Bone marrow (tissue), 2 donors: ENCODE data around the gene MARS1.

Experiments used
- DNase-seq, 2 donors: peaks; one replicate each; lab custom pipeline; 2025; lab: John Stamatoyannopoulos, UW

Gene MARS1

GRCh38 chr12:57458665-57459054 is 29.2 kb upstream of the MARS1 start:
- no peak for DNase-seq

GRCh38 chr12:57459055-57459749 is 28.7 kb upstream of the MARS1 start:
- peak; percentile 75 to 98 for DNase-seq

- no peak for DNase-seq
Measured at GRCh38 chr12:57459750-57460467, 28.0 kb upstream of the MARS1 start, which contains the start of gene GLI1. GLI1 (plus strand) TSS chr12:57459785; CDS start chr12:57463692, 3,907 bp downstream.

DNA sequence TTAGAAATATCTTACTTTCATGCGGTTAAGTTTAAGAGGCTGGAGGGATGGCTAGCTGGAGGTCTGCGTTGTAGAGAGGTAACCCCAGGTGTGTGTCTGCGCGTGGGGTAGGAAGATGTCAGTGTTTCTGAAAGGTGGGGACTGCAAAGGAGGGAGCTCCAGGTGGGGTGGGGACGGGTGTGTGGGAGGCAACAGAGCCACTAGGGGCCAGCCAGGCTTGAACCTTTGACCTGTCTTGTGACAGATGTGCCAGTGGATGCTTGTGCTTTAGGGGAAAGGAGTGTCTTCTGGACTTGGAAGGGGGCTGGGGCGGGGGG is 27.4 kb upstream of the MARS1 start:
- no peak for DNase-seq

GRCh38 chr12:57460841-57461275 is 27.0 kb upstream of the MARS1 start:
- DNase-seq, result no peak

GRCh38 chr12:57461276-57461916 is 26.5 kb upstream of the MARS1 start:
- DNase-seq, result no peak

DNA sequence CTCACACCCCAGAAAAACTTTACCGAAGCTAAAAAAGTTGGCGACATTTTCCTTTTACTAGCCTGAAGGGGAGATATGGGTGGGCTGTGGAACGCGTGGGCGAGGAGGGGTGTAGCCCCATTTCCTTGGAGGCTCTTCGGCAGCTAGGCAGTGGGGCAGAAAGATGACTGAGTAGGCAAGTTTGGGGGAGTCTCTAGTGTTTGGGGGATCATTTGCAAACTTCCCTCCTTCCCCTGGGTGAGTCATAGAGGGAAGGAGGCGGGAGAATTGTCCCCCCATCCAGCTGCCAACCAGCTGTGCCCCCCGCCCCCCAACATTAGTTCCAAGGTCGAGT is 26.0 kb upstream of the MARS1 start:
- peak in 1 of 2 donors; percentile 43 for DNase-seq

- peak; percentile 55 to 79 for DNase-seq
Measured at GRCh38 chr12:57462251-57462911, 25.5 kb upstream of the MARS1 start.

DNA sequence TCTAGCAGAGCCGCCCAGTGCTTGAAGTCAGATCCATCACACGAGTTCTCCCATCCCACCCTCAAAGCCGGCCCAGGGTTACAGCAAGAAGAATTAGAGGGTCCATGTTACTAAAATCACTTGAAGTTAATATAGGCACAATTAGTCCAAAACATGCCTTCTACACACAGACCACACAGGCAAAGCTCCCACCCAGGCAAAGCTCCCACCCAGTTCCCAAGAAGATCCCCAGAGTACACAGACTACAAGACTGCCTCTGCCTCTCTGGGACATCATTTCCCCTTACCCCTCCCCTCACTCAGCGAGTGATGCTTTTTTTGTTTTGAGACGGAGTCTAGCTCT is 25.0 kb upstream of the MARS1 start:
- no peak for DNase-seq

DNA sequence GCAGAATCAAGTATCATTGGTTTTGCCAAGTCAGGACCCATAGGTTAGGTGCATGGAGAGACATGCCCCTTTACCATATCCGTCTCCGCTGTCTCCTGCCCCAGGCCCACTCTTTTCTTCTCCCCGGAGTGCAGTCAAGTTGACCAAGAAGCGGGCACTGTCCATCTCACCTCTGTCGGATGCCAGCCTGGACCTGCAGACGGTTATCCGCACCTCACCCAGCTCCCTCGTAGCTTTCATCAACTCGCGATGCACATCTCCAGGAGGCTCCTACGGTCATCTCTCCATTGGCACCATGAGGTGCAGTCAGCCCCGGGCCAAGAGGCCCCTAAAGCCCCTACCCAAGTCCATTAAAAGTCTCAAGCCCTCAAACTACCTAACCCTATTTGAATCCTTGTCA is 23.3 kb upstream of the MARS1 start:
- DNase-seq, result no peak

DNA sequence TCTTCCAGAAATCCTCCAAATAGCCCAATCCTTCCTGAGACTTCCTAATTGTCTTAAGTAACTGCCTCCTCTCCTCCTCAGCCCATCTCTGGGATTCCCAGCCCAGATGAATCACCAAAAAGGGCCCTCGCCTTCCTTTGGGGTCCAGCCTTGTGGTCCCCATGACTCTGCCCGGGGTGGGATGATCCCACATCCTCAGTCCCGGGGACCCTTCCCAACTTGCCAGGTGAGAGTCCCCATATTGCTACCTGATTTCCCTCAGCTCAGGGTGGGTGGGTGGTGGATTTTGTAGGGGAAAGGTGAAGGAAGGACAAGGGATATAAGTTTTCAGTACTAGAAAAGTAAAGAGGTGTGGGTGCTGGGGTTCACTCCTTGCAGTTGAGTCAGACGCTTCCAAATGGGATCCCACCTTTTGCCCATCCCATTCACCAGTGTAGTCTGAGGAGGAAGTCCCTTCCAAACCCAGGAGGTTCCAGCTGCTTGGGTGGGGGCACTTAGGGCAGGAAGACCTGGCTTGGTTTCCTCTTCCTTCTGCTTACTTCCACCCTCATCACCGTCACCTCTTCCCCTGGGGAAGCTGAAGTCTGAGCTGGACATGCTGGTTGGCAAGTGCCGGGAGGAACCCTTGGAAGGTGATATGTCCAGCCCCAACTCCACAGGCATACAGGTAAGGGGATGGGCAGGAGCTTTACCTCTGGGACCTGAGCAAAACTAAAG is 22.7 kb upstream of the MARS1 start:
- DNase-seq, result no peak

- DNase-seq, result no peak
Measured at GRCh38 chr12:57465747-57466505, 21.9 kb upstream of the MARS1 start.

DNA sequence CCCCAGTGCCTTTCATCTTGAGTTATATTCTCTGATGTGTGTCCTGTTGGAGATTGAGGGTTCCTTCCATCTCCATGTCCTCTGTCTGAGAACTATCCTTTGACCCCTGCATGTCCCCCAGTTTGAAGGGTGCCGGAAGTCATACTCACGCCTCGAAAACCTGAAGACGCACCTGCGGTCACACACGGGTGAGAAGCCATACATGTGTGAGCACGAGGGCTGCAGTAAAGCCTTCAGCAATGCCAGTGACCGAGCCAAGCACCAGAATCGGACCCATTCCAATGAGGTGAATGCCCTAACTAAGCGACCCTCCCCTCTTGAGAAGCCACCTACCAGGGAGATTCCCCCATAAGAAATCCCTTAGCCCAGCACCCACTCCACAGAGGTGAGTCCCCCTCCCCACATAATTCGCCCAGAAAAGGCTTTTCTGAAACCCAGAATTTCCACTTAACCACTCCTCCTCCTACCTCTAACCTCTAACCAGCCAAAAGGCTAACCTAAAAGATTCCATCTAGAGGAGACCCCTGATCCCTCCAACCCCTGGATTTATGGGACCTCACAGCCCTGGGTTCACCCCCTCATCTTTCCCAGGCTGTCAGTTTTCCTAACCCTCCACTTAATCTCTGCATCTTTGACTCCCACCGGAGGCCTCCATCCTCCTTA is 20.5 kb upstream of the MARS1 start:
- no peak for DNase-seq

- no peak for DNase-seq
Measured at GRCh38 chr12:57467915-57468314, 20.0 kb upstream of the MARS1 start.

- DNase-seq, result no peak
Measured at GRCh38 chr12:57469296-57470164, 18.3 kb upstream of the MARS1 start.

DNA sequence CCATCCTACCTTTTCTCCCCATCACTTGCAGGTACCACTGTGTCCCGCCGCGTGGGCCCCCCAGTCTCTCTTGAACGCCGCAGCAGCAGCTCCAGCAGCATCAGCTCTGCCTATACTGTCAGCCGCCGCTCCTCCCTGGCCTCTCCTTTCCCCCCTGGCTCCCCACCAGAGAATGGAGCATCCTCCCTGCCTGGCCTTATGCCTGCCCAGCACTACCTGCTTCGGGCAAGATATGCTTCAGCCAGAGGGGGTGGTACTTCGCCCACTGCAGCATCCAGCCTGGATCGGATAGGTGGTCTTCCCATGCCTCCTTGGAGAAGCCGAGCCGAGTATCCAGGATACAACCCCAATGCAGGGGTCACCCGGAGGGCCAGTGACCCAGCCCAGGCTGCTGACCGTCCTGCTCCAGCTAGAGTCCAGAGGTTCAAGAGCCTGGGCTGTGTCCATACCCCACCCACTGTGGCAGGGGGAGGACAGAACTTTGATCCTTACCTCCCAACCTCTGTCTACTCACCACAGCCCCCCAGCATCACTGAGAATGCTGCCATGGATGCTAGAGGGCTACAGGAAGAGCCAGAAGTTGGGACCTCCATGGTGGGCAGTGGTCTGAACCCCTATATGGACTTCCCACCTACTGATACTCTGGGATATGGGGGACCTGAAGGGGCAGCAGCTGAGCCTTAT is 17.4 kb upstream of the MARS1 start:
- no peak for DNase-seq

- DNase-seq, result no peak
Measured at GRCh38 chr12:57470970-57471656, 16.8 kb upstream of the MARS1 start.

DNA sequence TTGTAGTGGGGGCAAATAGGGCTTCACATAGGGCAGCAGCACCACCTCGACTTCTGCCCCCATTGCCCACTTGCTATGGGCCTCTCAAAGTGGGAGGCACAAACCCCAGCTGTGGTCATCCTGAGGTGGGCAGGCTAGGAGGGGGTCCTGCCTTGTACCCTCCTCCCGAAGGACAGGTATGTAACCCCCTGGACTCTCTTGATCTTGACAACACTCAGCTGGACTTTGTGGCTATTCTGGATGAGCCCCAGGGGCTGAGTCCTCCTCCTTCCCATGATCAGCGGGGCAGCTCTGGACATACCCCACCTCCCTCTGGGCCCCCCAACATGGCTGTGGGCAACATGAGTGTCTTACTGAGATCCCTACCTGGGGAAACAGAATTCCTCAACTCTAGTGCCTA is 16.2 kb upstream of the MARS1 start:
- no peak for DNase-seq

DNA sequence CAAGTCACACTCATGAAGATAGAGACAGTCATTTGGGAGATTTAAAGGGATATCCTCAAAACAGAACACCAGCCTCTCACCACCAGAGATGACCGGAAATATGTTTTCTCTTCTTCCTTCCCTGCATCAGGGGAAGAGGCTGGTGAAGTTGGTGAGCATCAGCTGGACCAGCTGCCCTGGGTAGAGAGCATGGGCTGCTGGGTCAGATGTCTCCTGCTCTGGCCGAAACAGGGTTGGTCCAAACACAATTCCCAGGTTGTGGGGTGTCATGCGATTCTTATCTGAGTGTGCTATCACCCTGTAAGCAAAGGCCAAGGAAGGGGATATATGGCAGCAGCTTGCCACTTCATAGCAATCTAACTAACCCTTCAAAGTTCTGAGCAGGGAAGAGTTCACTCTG is 15.5 kb upstream of the MARS1 start:
- DNase-seq, result no peak
